ENCODE data around the gene C3orf33.

C3orf33 gene

DNA sequence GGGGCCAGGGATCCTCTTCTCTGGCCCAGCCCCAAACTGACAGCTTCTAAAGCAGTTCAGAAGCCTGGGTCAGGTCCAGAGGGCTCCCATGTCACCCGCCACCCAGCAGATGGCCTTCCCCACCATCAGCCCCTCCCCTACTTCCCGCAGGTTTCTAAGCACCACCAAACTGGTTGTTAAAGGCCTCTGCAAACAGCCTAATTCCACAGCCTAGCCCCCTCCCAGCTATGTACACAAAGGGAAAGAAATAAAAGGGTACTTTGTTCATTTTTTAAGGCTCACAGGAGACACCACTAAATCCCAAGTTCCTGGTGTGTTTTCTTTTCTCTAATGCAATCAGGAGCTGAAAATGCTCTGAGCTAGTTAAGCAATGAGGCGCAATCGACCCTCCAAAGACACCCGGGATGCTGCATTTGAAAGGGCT is 91.8 kb downstream of the C3orf33 start:
- peak overlapping the region; percentile 74 for H3K4me2 ChIP-seq
- H3K27ac ChIP-seq: peak overlapping the region; percentile 41
- no peak overlapping the region for H3K9ac ChIP-seq
- peaks cover 50% of the 10 kb centered on the region for H3K4me1 ChIP-seq
- no peaks in the 10 kb centered on the region for H4K20me1 ChIP-seq
- H3K27me3 ChIP-seq: no peaks in the 10 kb centered on the region
- H3K36me3 ChIP-seq: 0 out of 2 replicates have a peak, but pooled peaks cover 5% of the 10 kb centered on the region
- peaks cover 31% of the 10 kb centered on the region for H3K9me3 ChIP-seq
- H3K4me3 ChIP-seq: no peak overlapping the region
- TF ChIP-seq Cebpa-rat (IDR thresholded peaks at IDR 0.05): no peak

All from BLaER1 (cell line).